HG02852 (cell line): ENCODE measurements around the gene DNAJC13.

Source experiments
- ATAC-seq: cut with Tn5 transposase; IDR thresholded peaks from one replicate; pipeline ENCODE4 v1.9.1; 2021; ENCODE audit warnings: mild to moderate bottlenecking, moderate library complexity; ENCODE audit not compliant: unreplicated experiment

Gene DNAJC13

DNA sequence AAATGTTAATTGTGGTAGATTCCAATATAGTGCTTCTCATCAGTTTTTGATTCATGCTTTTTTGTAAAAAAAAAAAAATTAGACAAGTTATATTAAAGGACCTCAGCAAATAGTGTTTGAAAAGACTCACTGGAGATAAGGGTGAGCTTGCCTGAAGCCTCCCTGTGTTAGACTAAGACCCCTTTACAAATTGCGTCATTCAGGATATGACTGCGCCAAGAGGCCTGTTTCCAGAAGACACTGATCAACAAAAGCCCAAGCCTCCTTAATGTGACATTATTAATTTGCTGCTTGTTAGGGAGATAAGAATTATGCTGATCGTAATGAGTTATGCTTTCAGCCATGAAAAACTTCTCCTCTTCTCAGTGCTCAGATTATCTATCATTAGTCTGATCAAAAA, 13.0 kb upstream of the DNAJC13 start:
- no peak for ATAC-seq

DNA sequence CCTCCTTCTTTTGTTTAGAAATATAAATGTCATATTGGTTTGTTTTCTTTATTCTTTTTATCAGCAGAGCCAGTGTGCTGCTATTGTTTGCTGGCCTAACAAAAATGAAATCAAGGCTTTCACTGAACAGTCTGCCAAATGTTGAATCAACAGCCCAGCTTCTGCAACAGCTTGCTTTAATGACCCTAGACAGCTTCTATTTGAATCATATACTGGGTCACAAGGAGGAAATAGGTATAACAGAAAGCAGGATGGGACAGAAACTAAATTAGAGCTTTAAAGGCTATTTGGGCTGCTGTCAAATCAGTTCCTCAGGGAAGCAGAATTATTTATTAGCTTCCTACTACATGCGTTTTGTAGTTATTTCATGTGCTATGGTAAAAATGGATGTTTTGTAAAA, 12.1 kb upstream of the DNAJC13 start:
- ATAC-seq, result no peak

DNA sequence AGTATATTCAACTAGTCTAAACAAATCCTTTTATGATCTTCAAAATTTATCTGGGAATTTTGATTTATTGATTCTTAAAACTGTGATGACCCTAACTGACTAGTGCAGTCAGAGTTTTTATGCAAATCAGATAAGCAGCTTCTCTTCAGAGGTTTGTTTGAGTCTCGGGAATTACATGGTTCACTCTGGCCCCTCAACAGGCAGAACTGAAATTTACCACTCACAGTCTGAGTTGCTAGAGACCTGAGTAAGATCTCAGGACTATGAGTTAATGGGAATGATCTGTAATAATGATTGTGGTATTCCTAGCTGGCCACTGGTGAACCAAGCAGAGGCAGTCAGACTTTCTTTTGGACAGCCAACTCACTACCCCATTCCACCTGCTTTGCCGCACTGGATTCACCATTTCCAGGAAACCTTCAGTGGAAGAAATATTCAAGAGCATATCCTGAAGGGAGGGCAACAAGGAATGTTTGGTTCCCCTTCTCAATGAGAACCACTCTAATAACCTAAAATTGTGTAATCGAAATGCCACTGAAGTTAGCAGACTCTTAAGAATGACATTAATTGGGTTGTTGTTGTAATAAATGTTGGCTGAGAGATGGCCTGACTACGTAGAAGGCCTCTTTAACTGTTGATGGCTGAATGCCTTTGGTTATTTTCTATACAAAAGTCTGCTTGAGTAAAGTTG, 11.5 kb upstream of the DNAJC13 start:
- no peak for ATAC-seq

DNA sequence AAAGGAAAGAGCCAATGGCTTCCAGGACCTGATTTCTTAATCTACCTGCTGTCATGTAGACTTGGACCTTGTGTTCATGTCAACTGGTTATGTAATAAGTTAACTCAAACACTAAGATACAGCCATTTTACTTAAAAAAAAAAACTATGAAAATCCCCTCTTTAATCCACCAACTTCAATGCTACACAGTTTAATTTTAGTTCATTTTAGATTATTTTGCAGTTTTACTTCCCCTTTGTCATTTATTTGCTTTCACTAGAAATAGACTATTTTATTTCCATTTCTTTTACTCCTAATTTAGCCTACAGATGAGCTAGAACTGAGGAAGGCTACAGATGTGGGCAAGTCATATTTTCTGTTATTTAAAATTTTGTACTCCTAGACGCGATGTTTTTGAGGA, 10.7 kb upstream of the DNAJC13 start:
- no peak for ATAC-seq

DNA sequence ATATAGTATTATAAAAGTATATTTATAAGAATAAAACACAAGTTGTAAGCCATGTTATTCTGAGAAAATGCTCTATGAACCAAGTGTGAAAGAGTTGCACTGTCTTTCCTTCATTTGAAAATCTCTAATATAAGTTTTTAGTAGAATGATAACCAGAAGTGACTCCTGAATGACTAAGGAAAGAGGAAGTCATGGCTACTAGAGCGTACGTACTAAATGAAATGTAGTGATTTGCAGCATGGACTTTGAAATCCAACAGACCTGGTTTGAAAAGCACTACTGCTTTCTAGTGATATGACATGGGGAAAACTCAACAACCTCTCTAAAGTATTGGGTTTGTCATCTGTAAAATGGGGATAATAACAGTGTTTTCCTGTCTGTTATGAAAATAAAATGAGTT, 10.3 kb upstream of the DNAJC13 start:
- ATAC-seq, result no peak

DNA sequence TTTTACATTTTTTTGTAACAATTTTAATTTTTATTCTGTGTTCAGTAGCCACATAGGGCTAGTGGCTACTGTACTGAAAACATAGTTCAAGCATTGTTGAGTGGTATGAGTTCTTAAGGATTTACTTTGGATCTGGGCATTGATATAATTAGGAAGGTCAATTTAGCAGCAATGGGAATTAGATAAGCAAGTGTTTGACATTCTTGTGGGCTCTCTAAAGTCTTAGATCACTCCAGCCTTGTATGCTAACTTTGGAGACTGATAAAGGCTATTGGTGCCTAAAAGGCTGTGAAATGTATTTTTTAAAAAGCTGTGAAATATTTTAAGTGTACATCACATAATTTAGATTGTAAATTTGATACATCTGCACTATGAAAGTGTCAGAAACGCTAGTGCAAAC, 2.5 kb upstream of the DNAJC13 start:
- no peak for ATAC-seq

DNA sequence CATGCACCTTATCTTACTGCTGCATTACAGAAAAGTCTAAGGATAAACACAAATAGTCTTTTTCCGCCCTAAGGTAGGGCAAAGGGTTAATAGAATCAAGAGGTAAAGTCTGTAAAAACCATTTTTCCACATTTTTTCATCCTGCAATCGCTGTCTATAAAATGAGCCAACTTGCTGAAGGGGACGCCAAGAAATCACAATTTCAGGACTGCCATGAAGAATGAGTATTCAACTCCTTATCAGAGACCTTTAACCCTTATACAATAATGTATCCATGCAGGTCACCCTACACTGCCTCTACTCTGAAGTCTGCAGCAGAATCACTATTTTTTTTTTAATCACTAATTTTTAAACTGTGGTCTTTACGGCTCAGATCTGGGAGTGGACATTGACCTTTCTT, 1.1 kb upstream of the DNAJC13 start:
- ATAC-seq, result no peak

DNA sequence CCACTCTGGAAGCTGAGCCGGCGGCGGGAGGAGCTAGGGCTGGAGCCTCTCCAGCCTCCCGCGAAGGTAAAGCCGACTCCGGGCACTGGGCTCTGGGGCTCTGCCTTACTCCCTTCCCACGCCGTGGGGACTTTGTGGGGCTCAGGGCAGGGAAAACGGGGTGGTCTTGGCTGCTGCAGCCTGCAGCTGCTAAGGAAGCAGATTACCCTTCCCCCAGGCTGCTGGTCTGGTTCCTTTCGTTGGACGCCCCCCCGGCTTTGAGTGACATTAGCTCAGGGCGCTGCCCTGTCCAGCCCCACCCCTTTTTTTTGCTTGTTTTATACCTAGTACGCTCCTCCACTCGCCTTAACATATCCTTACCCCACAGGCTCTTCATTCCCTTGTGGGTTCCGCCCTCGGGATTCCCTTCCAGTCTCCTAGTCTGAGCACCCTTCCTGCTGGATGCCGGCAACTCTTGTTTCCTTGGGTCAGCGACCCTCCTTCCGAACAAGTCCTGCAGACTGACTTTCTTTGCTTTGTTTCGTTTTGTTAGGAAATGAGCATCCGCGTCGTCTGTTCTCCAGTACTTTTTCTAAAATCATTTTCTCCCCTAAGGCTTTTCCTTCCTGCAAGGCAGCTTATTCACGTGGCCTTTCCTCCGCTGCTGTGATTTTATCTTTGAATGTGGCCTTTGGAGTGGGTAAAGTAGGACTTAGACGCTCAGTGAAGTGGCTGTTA, 551 bp downstream of the DNAJC13 start:
- ATAC-seq, result peak; percentile 45

DNA sequence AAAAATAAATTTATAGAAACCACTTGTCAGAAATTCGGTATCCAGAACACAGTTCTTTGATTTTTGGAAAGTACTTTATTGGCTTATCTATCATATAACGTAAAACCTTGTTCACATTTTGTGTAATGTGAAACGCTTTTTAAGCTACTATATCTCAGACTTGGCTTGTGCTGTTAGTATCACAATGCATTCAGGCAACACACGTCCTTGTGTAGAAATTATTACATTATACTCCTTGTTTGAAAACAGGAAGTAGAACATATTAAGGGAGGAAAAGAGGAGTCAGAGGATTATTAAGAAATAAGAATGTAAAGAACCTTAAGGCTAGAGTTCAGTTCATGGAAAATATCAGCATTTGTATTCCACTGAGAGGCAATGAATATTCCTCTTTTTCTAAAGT, 1.6 kb downstream of the DNAJC13 start:
- ATAC-seq, result no peak

DNA sequence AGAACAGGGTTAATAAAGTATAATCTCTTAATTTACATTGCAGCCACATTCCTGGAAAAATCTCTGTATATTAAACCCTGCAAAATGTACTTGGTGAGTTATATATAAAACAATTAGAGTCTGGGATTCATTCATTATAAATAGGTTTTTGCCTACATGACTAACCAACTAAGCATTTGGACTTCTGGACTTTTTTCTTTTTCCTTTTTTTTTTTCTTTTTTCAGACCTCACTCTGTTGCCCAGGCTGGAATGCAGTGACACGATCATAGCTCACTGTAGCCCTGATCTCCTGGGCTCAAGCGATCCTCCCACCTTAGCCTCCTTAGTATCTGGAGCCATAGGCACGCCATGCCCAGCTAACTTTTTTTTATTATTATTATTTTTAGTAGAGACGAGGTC, 4.5 kb downstream of the DNAJC13 start:
- no peak for ATAC-seq

DNA sequence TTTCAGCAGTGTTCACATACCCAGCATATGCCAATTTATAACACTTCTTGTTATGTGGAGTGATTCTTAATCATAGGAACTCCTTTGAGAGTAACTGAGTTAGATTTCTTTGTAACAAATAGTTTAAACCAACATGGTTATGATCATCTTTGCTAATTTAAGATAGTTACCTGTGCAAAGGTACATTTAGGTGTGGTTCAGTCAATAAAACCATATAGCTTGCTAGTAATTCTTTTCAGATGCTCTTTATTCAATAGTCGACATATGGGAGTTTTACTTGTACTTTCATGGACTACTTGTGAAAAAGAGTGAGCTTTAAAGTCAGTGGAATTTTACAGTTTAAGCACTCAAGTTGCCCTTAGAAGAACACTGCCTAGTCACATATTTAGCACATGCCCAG, 5.2 kb downstream of the DNAJC13 start:
- ATAC-seq, result no peak

DNA sequence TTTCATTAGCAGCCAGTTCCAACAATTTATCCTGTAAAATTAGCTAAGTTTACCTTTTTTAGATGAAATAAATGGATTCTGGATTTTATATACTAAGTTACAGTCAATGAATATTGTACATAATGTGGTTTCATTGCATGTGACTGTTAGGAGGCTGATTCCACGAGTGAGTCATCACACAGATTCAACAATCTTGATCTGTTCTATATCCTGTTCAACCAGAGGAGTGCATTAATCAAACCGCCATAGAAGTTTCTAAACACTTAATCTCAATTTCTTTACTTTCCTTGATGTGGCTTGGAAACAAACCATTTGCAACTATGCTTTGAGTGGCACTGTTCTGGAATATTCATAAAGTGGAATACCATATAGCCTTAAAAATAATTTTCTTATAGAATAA, 15.3 kb downstream of the DNAJC13 start:
- ATAC-seq, result no peak

DNA sequence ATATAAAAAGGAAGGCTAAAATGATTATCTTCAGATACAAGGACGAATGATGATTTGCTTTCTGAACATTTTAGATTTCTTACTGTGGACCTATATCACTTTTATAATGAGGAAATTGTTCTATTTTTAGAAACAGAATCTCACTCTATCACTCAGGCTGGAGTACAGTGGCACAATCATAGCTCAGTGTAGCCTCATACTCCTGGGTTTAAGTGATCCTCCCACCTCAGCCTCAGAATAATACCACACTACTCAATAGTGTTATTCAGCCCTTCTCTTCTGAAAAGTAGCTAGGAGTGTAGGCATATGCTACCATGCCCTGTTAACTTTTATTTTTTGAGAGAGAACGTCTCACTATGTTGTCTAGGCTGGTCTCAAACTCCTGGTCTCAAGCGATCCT, 15.8 kb downstream of the DNAJC13 start:
- no peak for ATAC-seq

DNA sequence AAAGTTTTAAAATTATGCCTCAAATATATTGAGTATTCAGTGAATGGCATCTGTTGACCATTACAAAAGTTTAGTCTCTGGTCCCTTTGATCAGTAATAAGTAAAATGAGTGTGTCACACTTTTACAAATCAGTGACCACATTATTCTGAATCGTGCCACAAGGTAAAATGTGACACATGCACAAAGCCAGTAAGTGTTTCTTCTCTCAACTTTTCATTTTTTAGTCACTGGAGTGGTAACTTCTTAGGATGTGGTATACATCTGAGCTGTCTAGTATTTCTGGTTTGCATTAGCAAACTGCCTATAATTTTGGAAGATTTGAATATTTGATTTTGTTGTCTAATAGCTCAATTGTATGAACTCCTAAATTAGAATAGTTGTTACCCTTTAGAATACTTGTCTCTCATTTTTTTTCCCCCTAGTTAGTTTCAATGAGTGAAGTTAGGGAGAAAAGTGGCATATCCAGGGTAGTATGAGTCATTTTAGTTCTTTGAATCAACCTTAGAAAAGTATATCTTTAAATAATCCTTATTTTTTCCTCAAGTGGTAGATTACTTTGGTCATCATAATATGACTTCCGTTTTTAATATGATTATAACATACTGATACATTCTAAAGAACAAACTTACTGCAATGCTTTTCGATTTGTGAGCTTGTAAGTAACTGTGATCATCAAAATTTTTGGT, 18.1 kb downstream of the DNAJC13 start:
- no peak for ATAC-seq

DNA sequence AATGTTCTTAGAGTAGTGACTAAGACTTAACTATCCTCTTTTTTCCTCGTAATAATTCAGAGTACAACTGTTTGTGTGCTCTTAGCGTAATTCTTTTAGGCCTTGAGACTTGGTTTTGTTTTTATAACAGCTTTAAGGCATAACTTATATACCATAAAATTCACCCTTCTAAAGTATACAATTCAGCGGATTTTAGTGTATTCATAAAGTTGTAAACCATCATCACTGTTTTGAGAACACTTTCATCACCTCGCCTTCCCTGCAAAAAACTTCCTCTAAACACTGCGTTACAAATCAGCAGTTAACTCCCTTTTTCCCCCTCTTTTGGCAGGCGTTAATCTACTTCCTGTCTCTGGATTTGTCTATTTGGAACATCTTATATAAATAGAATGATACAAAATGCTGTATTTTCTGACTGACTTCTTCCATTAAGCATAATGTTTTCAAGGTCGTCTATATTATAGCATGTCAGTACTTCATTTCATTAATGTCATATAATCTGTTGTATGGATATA, 18.7 kb downstream of the DNAJC13 start:
- no peak for ATAC-seq

DNA sequence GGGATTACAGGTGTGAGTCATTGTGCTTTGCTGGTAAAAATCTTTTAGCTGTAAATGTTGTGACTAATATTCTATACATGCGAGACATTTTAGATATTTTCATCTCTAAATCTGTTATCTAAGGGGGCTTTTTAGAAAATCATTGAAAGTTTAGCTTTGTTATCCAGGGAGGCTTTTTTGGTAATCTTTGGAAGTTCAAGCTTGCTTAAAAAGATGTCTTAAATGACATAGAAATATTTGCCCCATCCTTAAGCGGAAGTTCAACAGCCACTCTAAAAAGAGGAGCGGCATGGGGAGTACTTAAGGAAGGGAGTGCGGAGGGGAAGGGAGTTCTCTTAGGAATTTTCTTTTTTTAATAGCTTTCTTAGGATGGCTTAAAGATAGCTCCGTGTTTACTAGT, 26.1 kb downstream of the DNAJC13 start:
- ATAC-seq, result no peak

DNA sequence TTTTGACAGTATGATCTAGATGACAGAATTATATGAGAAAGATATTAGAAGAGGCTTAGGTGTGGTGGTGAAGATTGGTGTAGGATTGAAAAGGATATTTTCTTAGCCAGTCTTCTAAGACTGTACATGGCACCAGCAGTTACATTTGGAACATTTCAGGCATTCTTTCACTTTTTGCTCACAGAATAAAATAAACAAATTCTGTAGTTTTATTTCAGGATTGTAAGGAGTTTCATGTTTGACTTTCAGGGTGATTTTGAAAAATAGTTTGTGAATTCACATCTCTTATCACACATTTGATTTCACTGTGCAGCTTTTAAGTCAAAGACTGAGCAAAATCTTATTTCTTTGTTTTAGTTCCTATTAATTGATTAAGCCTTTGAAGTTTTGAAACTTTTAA, 27.1 kb downstream of the DNAJC13 start:
- ATAC-seq, result no peak

DNA sequence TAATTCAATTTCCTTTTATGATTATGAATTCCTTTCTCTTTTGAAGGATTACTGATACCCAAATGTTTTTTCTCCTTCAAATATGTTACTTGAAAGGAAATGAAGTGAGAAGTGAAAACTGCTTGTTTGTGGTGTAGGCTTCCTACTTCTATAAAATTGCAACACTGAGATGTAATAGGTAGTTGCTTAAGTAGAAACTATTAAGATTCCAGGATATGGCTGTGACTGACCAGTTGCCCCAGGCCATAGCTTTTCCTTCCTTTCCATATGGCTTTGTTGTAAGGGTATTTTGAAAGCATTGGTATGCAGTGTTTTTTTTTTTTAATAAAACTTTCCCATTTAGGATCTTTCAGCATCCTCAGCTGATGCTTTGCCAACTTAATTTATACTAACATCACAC, 28.5 kb downstream of the DNAJC13 start:
- no peak for ATAC-seq

DNA sequence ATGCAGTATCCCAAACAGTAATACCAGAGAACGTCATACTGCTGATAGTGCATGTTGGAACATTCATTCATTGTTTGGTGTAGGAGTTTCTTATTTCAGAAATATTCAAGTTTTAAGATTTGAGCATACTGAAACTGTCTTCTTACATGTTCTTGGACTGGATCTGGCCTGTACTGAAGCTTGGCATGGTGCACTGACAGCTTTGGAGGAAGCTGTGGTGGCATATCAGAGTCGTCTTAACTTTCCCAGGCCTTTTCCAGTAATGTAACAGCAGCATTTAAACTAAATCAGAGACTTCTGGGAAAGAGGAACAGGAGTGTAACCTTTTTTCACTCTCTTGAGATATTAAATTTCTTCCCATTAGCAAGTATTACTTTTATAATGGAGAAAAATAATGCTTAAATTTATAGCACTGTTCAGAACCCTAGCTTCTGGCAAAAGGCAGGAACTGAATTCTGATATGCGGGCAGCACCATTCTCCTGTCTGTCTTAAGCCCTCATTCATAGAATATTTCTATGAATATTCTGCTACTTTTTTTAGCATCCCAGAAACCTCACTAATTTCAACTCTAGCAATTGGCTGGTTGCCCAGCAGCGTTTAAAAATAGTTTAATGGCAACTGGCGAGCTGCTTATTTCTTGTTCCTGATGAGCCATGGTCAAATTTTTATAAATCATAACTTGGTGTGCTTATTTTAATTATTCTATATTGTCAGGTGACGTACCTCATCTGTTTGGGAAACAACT, 31.1 kb downstream of the DNAJC13 start:
- ATAC-seq, result no peak

DNA sequence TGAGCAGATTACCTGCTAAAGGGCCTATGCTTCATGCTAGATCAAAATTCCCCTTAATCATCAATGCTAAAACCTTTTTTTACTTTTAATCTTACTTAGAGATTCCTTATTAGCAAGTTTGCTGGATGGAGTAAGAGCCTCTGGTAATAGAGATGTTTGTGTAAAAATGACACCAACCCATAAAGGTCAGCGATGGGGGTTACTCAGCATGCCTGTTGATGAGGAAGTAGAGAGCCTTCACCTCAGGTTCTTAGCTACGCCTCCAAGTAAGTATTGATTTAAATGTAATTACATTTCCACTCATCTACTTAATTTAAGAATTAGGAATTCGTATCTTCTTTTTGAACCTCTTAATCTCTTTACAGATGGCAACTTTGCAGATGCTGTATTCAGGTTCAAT, 38.8 kb downstream of the DNAJC13 start:
- ATAC-seq, result no peak

DNA sequence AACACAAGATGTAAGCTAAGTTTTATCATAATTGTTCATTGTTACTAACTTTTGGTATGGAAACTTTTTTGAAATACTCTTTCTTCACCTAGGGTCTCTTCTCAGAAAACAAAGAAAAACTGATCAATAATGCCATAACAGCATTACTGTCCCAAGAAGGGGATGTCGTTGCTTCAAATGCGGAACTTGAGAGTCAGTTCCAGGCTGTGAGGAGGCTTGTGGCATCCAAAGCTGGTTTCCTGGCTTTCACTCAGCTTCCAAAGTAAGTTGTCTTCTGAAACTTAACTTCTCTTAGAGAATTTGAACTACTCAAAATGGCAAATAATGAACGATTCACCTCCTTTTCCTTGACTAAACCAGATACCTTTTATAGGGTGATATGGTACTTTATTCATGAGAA, 39.3 kb downstream of the DNAJC13 start:
- ATAC-seq, result no peak
